NCI-H128 (cell line): ENCODE results near the gene SH2D6.

Source experiments
- DNase-seq: peaks from one replicate; lab custom pipeline; 2025; ENCODE audit not compliant: unreplicated experiment; lab: John Stamatoyannopoulos, UW

The SH2D6 gene

GRCh38 chr2:85421260-85422071 lies 3.0 kb downstream of the SH2D6 start:
- no peak for DNase-seq

- no peak for DNase-seq
Measured at GRCh38 chr2:85422072-85422457, 3.6 kb downstream of the SH2D6 start.

GRCh38 chr2:85423525-85423924 lies 5.0 kb downstream of the SH2D6 start:
- no peak for DNase-seq

- DNase-seq: no peak
Measured at GRCh38 chr2:85425588-85425987, 7.1 kb downstream of the SH2D6 start.

GRCh38 chr2:85427300-85427835 lies 8.9 kb downstream of the SH2D6 start:
- no peak for DNase-seq

- no peak for DNase-seq
Measured at GRCh38 chr2:85428343-85428881, 9.9 kb downstream of the SH2D6 start.

GRCh38 chr2:85429213-85429923 lies 10.9 kb downstream of the SH2D6 start:
- DNase-seq: no peak

GRCh38 chr2:85429924-85430289 lies 11.4 kb downstream of the SH2D6 start:
- DNase-seq: no peak

GRCh38 chr2:85430752-85431569 lies 12.4 kb downstream of the SH2D6 start:
- DNase-seq: no peak

GRCh38 chr2:85431570-85432205 lies 13.2 kb downstream of the SH2D6 start:
- DNase-seq: no peak

GRCh38 chr2:85433511-85434089 lies 15.1 kb downstream of the SH2D6 start:
- no peak for DNase-seq

- DNase-seq: no peak
Measured at GRCh38 chr2:85434696-85435095, 16.2 kb downstream of the SH2D6 start.

- no peak for DNase-seq
Measured at GRCh38 chr2:85435220-85435958, 16.9 kb downstream of the SH2D6 start.

GRCh38 chr2:85435981-85436835 lies 17.7 kb downstream of the SH2D6 start:
- DNase-seq: no peak

GRCh38 chr2:85436836-85437487 lies 18.4 kb downstream of the SH2D6 start:
- no peak for DNase-seq

GRCh38 chr2:85437488-85438200 lies 19.1 kb downstream of the SH2D6 start:
- DNase-seq: peak; percentile 45

GRCh38 chr2:85438201-85439024 lies 19.9 kb downstream of the SH2D6 start:
- no peak for DNase-seq
